NCI-H2107 (cell line): ENCODE results near the gene MYO7A.

Experiments
- DNase-seq: peaks from one replicate; lab custom pipeline; 2025; lab: John Stamatoyannopoulos, UW

MYO7A gene

DNA sequence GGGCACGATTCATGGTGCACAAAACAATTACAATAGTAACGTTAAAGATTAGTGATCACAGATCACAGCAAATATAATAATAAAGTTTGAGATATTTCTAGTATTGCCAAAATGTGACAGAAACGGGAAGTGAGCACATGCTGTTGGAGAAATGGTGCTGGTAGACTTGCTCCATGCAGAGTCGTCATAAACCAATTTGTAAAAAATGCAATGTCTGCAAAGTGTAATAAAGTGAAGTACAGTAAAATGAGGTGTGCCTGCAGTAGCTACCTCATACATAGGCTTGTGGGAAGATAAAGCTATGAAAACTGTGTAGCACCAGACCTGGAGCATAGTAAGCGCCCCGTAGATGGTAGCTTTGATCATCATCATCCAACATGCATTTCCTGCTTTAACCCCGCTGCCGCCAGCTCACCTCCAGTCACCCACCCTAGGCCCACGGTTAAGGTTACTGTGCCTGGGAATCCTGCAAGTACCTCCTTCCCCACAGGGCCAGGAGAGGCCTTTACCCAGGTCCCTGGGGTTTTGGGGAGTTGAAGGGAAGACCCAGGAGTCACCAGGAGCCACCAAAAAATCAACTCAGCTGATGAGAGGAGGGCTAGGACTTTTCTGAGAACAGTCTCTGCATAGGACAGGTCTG is 59.2 kb downstream of the MYO7A start:
- no peak for DNase-seq

DNA sequence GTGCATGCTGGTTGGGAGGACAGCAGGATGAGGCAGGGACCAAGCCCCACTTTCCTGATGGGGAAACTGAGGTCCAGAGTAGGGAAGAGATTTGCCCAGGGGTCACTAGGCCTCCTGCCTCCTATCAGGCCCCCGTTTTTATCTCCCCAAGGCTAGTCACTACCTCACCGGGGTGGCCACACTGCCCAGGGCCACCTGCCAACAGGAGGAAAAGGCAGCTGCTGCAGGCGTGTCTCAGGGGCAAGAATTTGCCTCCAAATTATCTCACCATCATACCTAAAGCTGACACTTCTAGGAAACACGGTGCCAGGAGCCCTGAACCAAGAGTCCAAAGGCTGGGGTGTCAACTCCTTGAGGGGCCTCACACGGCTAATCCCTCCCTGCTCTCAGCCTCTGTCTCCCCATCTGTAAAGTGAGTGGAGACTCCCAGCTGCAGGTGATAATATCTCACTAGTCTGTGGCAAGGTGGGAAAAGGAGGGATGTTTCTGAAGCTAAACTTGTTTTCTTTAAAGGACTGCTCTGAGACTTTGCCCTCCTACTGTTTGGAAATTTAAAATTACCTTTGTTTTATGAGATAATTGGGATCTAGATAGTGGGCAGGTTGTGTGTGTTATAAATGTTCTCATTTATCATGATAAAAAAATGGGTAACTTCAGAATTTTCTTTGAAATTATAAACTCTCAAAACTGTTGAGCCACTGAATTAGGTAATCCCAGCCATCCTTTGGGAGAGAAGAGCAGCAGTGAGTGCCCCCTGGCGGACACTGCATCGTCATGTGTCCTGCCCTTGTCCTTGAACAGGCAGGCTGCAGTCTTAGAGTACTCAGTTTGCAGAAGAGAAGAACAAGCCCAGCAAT is 60.0 kb downstream of the MYO7A start:
- DNase-seq: peak; percentile 51

DNA sequence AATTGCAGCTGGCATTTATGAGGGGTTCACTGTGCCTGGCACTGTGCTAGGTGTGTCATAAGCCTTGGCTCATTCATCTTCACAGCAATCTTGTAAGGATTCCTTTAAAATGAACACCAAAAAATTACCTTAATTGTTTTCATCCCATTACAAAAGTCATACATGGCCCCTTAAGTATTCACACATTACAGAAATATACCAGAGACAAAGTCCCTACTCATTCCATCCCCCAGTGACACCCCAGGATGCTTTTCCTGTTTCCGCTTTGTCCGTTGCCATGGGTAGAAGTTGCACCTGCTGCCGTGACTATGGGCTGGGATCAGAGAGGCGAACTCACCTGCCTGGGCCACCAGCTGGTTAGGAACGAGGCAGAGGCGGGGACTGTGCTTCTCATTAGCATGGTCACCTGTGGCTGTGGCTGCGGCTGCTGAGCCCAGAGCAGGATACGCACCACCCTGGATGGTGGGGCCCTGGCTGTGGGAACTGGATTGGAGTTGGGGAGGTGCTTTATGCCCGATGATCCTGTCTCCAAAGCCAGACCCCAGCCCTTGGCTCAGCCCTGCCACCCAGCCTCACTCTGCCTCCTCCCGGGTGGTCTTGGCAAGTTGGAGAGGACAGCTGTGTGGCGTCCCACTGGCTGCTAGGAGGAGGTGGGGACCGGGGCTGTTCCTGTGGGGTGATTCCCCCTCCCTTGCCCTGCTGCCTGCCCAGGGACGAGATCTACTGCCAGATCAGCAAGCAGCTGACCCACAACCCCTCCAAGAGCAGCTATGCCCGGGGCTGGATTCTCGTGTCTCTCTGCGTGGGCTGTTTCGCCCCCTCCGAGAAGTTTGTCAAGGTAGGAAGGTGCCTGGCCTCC is 60.8 kb downstream of the MYO7A start:
- no peak for DNase-seq

DNA sequence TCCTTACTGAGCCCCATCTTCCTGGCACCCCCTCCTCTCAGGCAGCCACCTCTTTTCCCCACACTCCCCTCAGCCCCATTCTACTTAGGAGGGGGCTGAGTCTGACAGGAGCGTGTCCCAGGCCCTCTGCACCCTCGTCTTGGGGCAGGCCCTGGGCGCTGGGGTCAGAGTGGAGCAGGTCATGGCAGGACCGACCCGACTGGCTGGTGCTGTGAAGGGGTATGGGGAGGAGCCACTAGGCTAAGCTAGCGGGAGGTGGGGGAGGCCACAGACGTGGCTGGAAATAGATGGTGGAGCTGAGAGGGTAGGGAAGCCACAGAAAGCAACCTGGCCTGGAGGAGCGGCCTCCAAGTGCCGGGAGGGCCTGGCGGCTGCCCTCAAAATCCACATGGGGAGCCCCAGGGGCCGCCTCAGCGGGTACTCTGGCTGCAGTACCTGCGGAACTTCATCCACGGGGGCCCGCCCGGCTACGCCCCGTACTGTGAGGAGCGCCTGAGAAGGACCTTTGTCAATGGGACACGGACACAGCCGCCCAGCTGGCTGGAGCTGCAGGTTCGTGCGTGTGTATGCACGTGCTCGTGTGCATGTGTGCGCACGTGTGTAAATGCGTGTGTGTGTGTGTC is 61.7 kb downstream of the MYO7A start:
- no peak for DNase-seq

DNA sequence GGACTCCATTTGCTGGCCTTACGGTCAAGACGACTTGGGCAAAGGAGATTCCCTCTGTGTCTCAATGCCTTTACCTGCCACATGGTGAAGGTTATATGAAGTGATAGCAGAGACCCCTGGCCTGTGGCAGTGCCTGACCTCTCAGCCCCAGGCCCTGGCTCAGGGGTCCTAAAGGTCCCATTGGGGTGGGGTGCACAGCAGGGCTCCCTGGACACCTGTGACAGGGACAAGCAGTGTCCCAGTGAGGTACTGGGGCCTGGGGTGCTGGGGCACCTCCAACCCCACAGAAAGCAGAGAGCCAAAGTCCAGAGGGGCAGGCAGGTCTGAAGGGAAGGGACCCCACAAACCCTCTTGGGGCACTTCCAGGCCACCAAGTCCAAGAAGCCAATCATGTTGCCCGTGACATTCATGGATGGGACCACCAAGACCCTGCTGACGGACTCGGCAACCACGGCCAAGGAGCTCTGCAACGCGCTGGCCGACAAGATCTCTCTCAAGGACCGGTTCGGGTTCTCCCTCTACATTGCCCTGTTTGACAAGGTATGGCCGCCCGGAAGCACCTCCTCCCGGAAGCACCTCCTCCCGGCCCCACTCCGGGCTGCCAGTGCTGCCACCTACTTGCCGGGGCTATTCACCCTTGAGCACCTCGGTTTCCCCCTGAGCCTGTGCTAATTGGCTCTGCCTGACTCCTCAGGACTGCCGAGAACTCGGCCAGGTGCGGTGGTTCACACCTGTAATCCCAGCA is 62.5 kb downstream of the MYO7A start:
- DNase-seq: no peak

DNA sequence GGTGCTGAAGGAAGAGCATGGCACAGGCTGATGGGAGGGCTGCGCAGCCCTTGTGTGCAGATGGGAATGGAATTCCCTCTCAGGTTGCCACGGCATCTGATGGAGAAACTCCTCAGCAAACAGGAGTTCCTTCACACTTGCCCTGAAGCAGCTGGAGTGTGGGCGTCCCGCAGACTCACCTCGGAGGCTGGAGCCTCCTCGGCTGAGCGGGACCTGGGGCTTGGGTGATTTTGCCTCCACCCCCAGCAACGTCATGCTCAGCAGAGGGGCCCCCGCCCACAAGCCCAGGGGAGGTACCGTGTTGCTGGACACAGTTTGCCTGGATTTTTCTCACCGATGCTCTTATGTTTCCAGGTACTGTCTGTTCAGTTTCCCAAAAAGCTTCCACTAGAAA is 63.4 kb downstream of the MYO7A start:
- no peak for DNase-seq

DNA sequence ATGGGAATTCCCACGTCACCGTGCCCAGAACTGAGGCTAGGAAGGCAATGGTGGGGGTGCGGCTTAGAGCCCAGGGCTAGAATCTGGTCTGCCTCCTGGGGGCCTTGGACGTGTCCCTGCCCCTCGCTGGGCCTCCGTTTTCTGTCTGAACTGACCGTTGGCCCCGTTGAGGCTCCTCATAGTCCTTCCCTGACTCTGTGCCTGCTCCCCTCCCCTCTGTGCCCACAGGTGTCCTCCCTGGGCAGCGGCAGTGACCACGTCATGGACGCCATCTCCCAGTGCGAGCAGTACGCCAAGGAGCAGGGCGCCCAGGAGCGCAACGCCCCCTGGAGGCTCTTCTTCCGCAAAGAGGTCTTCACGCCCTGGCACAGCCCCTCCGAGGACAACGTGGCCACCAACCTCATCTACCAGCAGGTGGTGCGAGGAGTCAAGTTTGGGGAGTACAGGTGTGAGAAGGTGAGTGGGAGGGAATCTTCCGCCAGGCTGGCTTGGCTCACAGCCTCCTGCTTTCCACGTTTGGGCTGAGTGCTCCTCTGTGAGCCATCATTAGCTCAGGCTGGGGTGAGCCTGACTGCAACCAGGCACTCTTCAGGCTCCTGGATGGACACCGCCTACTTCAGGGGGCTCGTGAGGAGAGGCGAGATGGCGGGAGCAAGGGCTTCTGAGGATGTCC is 63.9 kb downstream of the MYO7A start:
- no peak for DNase-seq

DNA sequence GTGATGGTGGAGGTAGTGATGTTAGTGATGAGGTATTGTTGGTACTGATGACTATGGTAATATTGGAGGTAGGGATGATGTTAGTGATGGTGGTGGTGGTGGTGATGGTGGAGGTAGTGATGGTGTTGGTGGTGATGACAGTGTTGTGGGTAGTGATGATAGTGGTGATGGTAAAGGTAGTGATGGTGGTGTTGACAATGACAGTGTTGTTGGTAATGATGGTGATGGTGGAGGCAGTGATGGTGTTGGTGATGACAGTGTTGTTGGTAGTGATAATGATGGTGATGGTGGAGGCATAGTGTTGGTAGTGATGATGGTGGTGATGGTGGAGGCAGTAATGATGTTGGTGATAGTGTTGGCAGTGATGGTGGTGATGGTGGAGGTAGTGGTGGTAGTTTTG is 65.1 kb downstream of the MYO7A start:
- no peak for DNase-seq

DNA sequence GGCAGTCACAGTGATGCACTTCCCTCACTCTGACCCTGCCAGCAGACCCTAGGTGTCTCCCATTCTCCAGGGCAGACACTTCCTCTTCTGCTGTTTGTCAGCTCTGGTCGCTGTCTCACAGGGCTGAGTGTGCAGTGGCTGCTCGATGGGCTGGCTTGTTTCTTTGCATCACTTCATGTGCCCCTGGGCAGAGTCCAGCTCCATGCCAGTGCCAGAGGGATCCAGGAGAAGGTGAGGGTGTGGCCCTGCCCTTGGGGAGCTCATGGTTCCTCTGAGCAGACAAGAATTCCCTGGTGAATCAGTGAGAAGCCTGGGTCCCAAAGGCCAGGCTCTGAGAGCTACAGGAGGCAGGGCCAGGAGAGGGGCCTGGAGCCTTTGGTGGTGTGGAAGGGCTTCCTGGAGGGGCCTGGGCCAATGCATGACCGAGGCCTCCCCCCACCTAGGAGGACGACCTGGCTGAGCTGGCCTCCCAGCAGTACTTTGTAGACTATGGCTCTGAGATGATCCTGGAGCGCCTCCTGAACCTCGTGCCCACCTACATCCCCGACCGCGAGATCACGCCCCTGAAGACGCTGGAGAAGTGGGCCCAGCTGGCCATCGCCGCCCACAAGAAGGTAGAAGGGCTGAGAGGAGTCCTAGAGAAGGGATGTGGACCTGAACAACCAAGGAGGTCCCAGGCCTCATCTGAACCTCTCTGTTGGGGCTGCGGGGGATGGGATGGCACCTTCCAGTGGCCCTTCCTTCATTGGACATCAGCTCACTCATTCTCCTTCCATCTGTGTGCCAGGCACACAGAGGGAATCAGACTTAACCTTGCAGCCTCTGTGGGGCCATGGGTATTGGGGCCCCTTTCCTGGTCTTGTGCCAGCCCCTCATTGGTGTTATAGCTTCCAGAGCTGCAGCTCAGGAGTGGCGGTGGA is 66.1 kb downstream of the MYO7A start:
- DNase-seq: no peak

DNA sequence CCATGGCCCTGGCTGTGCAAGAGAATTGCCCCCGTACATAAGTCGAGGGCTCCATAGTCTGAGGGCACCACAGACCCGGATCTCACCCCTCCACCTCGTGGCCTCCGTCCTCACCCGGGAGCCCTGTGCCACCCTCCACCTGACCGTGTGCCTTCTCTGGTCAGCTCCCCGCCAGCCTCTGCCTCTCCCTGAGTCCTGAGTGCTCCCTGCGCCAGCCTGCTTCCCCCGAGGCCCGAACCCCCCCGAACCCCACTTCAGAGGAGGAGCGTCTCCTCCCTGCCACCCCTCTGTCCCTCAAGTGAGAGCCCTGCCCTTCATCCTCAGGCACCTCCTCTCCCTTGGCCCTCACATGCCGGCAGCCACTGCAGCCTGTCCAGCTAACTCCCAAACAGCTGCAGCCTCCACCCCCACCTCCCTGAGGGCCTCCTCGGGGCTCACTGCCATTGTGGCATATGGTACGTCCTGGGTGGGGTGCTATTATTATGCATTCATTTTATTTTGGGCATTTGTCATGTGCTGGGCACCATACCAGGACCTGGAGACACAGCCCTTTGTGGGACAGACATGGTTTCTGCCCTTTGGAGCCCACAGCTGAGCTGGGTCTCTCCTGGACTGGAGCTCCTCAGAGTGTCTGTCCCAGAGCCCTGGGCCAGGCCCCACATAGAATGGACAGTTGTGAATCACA is 67.2 kb downstream of the MYO7A start:
- DNase-seq: no peak

DNA sequence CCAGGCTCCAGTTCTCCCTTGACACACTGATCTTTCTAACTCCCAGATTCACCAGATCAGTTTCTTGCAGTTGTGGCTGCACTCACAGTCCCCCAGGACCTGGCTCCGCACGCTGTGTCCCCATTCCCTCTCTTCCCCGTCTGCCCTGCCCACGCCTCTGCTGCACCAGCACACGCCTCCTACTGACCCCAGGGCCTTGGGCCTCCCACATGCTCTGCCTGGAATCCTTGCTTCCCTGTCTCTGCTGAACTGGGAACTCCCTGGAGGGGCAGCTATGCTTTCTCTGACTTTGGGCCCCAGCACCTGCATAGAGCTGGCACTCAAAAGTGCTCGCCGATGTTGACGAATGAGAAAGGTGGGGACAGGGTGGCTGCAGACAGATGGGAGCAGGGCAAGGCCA is 68.9 kb downstream of the MYO7A start:
- no peak for DNase-seq

DNA sequence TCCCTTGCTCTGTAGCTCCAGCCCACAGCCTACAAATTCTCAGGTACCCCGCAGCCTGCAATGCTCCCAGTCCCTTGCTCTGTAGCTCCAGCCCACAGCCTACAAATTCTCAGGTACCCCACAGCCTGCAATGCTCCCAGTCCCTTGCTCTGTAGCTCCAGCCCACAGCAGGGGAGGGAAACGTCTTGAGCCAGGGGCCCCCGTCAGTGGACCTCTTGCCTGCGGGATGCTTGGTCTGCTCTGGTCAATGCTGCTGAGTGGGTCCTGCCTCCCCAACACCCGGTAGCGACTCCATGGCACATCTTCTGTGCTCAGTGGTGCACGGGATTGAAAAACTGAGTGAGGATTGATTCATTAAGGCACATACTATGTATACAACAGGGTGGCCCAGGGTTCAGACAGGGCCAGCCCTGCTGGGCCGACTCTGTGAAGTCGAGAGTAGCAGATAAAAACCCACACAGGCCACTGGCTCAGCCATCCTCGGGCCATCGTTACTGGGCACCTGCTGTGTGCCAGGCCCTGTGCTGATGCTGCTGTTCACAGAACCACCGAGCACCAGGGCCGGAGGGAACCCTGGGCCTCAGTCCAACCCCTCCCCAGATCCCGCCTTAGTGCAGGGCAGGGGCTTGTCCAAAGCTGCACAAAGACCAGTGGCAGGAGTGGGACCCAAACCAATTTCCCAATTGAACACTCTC is 69.7 kb downstream of the MYO7A start:
- DNase-seq: no peak

DNA sequence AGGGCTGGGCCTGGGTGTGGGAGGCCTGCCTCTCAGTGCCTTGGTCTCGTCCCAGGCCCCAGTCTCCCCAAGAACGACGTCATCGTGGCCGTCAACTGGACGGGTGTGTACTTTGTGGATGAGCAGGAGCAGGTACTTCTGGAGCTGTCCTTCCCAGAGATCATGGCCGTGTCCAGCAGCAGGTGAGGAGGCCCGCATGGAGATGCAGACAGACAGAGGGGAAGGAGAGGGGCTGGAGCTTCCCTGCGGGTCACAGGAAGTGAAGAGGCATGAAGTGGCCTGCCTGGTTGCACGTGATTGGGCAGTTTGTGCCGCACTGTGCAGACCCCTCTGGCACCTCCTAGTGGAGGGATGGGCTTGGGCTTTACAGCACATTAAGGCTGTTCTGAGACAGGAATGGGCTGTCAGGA is 70.4 kb downstream of the MYO7A start:
- DNase-seq: no peak

DNA sequence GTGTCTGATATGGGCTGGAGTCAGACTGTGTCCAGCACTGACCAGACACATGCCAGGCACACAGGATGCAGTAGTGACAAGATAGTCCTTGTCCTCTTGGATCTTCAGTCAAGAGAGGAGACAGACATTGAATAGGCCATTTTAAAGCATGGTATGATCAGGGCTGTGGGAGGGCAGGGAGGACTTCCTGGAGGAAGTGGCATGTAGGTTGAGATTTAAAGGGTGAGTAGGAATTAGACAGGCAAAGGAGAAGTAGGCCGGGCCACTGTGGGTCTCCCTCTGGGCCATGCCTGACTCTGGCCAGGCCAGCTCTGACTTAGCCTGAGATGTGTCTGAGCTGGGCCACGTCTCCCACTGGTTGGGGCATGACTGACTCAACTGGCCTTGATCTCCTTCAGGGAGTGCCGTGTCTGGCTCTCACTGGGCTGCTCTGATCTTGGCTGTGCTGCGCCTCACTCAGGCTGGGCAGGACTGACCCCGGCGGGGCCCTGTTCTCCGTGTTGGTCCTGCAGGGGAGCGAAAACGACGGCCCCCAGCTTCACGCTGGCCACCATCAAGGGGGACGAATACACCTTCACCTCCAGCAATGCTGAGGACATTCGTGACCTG is 71.2 kb downstream of the MYO7A start:
- no peak for DNase-seq

DNA sequence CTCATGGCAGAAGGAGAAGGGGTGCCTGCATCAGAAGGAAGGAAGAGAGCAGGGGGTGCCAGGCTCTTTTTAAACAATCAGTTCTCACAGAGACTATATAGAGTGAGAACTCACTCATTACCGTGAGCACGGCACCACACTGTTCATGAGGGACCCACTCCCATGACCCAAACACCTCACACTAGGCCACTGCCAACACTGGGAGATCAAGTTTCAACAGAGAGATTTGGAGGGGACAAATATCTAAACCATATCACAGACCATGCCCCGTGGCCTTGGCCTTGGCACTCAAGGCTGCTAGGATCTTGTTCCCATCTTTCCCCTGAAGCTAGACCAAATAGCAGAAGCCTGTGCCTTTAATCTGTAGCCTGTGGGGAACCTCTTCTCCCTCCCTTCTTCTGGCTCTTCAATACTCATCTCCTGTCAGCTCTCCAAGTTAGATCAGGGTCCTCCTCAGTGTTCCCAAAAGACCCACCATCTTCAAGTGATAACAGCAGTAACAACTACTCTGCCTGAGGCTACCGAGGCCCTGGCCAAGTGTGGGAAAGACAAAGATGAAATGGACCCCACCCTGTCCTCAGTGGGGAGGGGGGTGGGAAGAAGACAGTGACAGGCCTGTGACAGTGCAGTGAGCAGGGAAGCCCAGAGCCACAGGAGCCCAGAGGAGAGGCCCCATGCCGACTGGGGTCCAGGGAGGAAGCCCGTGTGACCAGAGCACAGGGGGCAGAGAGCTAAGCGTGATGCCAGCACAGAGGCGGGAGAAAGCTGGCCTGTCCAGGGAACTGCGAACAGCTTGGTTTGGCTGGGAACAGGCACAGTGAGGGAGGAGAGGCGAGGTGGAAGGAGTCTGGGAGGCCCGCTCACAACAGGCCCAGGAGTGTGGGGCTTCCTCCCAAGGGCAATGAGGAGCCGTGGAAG is 72.6 kb downstream of the MYO7A start:
- no peak for DNase-seq

DNA sequence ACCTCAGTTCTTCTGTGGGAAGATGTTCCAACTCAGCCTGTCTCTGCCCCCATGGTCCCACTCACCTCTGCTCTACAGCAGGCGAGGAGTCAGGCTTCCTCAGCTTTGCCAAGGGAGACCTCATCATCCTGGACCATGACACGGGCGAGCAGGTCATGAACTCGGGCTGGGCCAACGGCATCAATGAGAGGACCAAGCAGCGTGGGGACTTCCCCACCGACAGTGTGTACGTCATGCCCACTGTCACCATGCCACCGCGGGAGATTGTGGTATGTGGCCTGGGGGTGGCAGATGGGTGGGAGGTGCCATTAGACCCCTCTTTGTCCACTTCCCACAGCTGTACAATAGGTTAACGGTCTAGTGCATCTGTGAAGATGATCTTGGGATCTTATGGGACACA is 73.3 kb downstream of the MYO7A start:
- DNase-seq: no peak
